Small intestine (tissue), 7 donors: ENCODE measurements around the gene SLC22A25. TPM values are rescaled to one million over a fixed set of nuclear protein-coding genes. Genes with fewer than 3 reads are reported as not detected.
"Not testable (repeated sequence)": the region's sequence is repeated elsewhere in the genome, so short reads cannot be mapped to it uniquely, and the experiment has no call there.

ENCODE experiments used
- DNase-seq, 2 donors: peaks; one replicate each; pipeline versions ENCODE4 v3.0.0 to v3.0.0-alpha.2; 2013
- FAIRE-seq: peaks from 2 replicates; lab custom pipeline; 2012; peaks lifted over from hg19 to GRCh38; lab: Jason Lieb, UNC
- H3K27ac ChIP-seq, 3 donors: one replicate each; pipeline ENCODE4 v1.5.1; 2013; ENCODE audit warnings: low read length in 2 of 3, mild to moderate bottlenecking in 2 of 3, control low read depth in 1 of 3, inconsistent platforms in 1 of 3, low read depth in 1 of 3, moderate library complexity in 1 of 3
- H3K27me3 ChIP-seq, 3 donors: one replicate each; pipeline ENCODE4 v1.6.1; 2013; ENCODE audit warnings: low read length in 3 of 3, inconsistent platforms in 1 of 3; ENCODE audit not compliant: control insufficient read depth in 3 of 3, insufficient read depth in 3 of 3
- H3K36me3 ChIP-seq, 3 donors: one replicate each; pipeline ENCODE4 v1.6.1; 2013; ENCODE audit warnings: low read length in 3 of 3, inconsistent platforms in 1 of 3, low read depth in 1 of 3, mild to moderate bottlenecking in 1 of 3, moderate library complexity in 1 of 3; ENCODE audit not compliant: control insufficient read depth in 3 of 3, insufficient read depth in 2 of 3
- H3K4me1 ChIP-seq, 3 donors: one replicate each; pipeline ENCODE4 v1.6.1; 2013; ENCODE audit warnings: low read length in 2 of 3, inconsistent platforms in 1 of 3, low read depth in 1 of 3, mild to moderate bottlenecking in 1 of 3, moderate library complexity in 1 of 3; ENCODE audit not compliant: control insufficient read depth in 3 of 3, insufficient read depth in 2 of 3
- H3K4me3 ChIP-seq, 3 donors: one replicate each; pipeline ENCODE4 v1.5.1; 2013; ENCODE audit warnings: low read length in 3 of 3, control low read depth in 1 of 3, inconsistent platforms in 1 of 3, low read depth in 1 of 3, mild to moderate bottlenecking in 1 of 3, moderate library complexity in 1 of 3
- H3K9me3 ChIP-seq, 2 donors: one replicate each; pipeline ENCODE4 v1.6.1; 2013; ENCODE audit warnings: low read depth in 1 of 2, low read length in 1 of 2; ENCODE audit not compliant: control insufficient read depth in 2 of 2, insufficient read depth in 1 of 2
- WGBS, 3 donors: extraction: QIAGEN DNeasy Blood & Tissue Kit; methylation state at CpG; one replicate each; pipeline ENCODE4 v1.1.7; 2013; 5-methylcytosine and 5-hydroxymethylcytosine counted together
- polyA plus RNA-seq, 4 donors: library from polyadenylated mRNA; stranded (reverse) in 3 of 4; unstranded in 1 of 4; fragments of 200-250 nt in 3 of 4; fragments of 120-200 nt in 1 of 4; gene quantifications; one replicate each; pipeline versions ENCODE4 v1.2.1 to v1.2.3, GENCODE V29; 2013
- donor health status: healthy with polysubstance abuse.
- donor health status: control.
- donor health status: control.
- donor health status: Bipolar disorder and iron deficiency.
- donor health status: healthy.

The SLC22A25 gene
- polyA plus RNA-seq, 4 donors = 0.01 TPM; not detected in 3

DNA sequence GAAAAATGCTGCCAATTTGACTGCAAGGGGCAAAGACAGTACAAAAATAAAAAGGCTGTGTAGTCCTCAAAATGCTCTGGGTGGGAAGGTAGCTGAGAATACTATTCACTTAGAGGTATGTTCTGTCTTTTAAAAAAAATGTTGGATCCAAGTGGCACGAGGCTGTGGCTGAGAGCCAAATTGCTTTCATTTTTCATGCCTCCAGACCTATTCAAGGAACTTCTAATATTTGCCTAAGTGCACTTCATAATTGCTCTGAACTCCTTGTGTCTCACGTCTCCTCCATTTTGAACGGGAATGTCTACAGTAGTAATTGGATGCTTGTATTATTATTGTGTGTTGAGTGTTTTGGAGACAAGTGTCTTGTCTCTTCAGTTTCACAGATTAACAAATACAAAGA is 19.1 kb upstream of the SLC22A25 start:
- H3K4me3 ChIP-seq = no peak overlapping the region
- no peaks in the 10 kb centered on the region for H3K4me1 ChIP-seq
- DNase-seq (no peak), FAIRE-seq (no peak)
- H3K27me3 ChIP-seq = peaks cover 0 to 3% (median 0%) of the 10 kb centered on the region in 3 donors
- H3K27ac ChIP-seq = no peak overlapping the region
- no peaks in the 10 kb centered on the region for H3K36me3 ChIP-seq
- WGBS, 3 donors = 25 to 33% (median 33%) methylated on average over 3 of the region's 3 CpGs
- H3K9me3 ChIP-seq = no peaks in the 10 kb centered on the region

DNA sequence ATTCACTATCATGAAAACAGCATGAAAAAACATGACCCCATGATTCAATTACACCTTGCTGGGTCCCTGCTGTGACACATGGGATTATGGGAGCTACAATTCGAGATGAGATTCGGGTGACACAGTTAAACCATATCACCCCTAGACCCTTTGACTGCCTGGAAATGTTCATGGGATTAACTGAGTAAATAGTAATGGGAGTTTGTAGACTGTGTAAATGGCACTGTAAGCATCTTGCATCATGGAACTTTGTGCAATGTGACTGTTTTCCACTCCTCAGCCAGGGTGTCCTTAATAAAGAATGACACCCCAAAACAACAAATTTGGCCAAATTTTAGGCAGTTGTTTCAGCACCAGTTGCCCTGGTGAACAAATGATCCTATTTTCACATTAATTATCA is 7.9 kb upstream of the SLC22A25 start:
- FAIRE-seq = no peak
- 84 to 90% (median 87%) methylated on average over 2 of the region's 2 CpGs for WGBS, 3 donors

DNA sequence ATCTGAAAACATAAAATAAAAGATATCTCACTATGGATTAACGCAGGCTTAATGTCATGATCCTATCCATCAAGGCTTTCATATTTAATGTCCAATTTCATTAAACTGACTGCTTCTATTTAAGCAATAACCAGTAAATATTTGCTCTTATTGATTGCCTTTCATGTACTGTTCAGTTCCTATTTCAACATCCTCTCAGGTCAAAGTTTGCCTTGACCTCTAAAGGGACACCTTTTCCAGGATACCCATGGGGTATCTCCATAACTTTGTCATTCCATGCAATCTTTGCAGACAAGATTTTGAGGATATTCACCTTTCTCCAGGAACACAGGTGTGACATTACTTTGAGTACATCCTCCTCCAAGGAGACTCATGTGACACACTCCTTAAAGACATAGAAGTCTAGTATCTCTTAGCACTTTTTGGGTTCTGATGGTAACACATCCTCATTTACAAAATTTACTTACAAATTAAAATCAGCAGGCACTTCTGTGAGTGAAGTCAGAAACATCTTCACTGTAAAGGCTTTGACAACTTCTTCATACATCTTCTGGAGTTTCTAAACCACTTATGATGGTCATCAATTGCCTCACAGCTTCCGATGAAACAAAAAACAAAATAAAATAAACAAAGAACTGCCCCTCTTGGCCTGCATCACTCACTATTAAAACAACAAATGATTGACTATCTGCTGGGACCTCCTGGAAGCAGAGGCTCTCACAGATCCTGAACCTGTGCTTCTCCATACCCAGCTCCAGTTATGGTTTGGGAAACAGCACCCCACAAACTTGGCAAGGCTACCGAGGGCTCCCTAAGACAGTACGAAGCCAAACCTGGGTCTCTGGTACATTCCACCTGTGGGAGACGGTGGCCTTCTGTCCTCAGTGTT is 7.0 kb upstream of the SLC22A25 start:
- 85 to 90% (median 86%) methylated on average over 5 of the region's 5 CpGs for WGBS, 3 donors
- H3K4me1 ChIP-seq = no peaks in the 10 kb centered on the region
- no peak for FAIRE-seq

More for the DNA sequence above, 7.9 kb upstream of the SLC22A25 start:
- no peak overlapping the region for H3K27ac ChIP-seq
- no peaks in the 10 kb centered on the region for H3K9me3 ChIP-seq
- no peaks in the 10 kb centered on the region for H3K4me1 ChIP-seq
- no peak for DNase-seq
- no peaks in the 10 kb centered on the region for H3K36me3 ChIP-seq
- no peak overlapping the region for H3K4me3 ChIP-seq
- peaks cover 0 to 6% (median 0%) of the 10 kb centered on the region in 3 donors for H3K27me3 ChIP-seq

DNA sequence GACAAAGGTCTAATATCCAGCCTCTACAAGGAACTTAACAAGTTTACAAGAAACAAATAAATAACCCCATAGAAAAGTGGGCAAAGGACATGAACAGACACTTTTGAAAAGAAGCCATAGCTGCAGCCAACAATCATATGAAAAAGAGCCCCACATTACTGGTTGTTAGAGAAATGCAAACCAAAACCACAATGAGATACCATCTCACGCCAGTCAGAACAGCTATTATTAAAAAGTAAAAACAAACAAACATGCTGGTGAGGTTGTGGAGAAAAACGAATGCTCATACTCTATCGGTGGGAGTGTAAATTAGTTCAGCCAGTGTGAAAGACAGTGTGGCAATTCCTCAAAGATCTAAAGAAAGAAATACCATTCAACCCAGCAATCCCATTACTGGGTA is 5.6 kb upstream of the SLC22A25 start:
- FAIRE-seq (no peak), DNase-seq (no peak)
- peaks cover 0 to 8% (median 0%) of the 10 kb centered on the region in 3 donors for H3K27me3 ChIP-seq
- no peaks in the 10 kb centered on the region for H3K36me3 ChIP-seq
- no peaks in the 10 kb centered on the region for H3K9me3 ChIP-seq
- no peak overlapping the region for H3K4me3 ChIP-seq
- WGBS, 3 donors = 68 to 76% (median 73%) methylated on average over 3 of the region's 3 CpGs
- no peak overlapping the region for H3K27ac ChIP-seq
- H3K4me1 ChIP-seq = no peaks in the 10 kb centered on the region

More for the DNA sequence above, 7.0 kb upstream of the SLC22A25 start:
- Histone ChIP-seq H3K4me3 (no peak overlapping the region), H3K9me3 (no peaks in the 10 kb centered on the region), H3K27me3 (peaks cover 0 to 6% (median 0%) of the 10 kb centered on the region in 3 donors), H3K27ac (no peak overlapping the region), H3K36me3 (no peaks in the 10 kb centered on the region)
- DNase-seq = no peak

- not testable (repeated sequence) for H3K4me1 ChIP-seq, H3K27ac ChIP-seq, FAIRE-seq, H3K36me3 ChIP-seq, H3K4me3 ChIP-seq, DNase-seq, H3K9me3 ChIP-seq
- WGBS, 3 donors = 51 to 55% (median 53%) methylated on average over 7 of the region's 7 CpGs
- peaks cover 0 to 11% (median 0%) of the 10 kb centered on the region in 3 donors for H3K27me3 ChIP-seq
Measured at GRCh38 chr11:63247237-63248002, 4.0 kb upstream of the SLC22A25 start.

- DNase-seq (no peak), FAIRE-seq (no peak)
- Histone ChIP-seq H3K27me3 (peaks cover 0 to 8% (median 0%) of the 10 kb centered on the region in 3 donors), H3K27ac (no peak overlapping the region), H3K36me3 (no peaks in the 10 kb centered on the region), H3K9me3 (no peaks in the 10 kb centered on the region), H3K4me3 (no peak overlapping the region), H3K4me1 (peaks cover 0 to 4% (median 0%) of the 10 kb centered on the region in 3 donors)
- 11 to 57% (median 24%) methylated on average over 1 of the region's 1 CpG for WGBS, 3 donors
Measured at GRCh38 chr11:63246045-63246444, 2.6 kb upstream of the SLC22A25 start.

- no peak overlapping the region for H3K4me3 ChIP-seq
- 62 to 85% (median 71%) methylated on average over 2 of the region's 2 CpGs for WGBS, 3 donors
- peaks cover 0 to 9% (median 0%) of the 10 kb centered on the region in 3 donors for H3K4me1 ChIP-seq
Measured at GRCh38 chr11:63244862-63245261, 1.5 kb upstream of the SLC22A25 start.

GRCh38 chr11:63242089-63242781 is 1.2 kb downstream of the SLC22A25 start:
- 52 to 64% (median 62%) methylated on average over 5 of the region's 5 CpGs for WGBS, 3 donors
- no peaks in the 10 kb centered on the region for H3K9me3 ChIP-seq
- FAIRE-seq (no peak), DNase-seq (no peak)
- no peaks in the 10 kb centered on the region for H3K36me3 ChIP-seq
- peaks cover 0 to 10% (median 0%) of the 10 kb centered on the region in 3 donors for H3K27me3 ChIP-seq
- H3K4me3 ChIP-seq = no peak overlapping the region
- H3K27ac ChIP-seq = no peak overlapping the region
- H3K4me1 ChIP-seq = peaks cover 0 to 16% (median 0%) of the 10 kb centered on the region in 3 donors

More at GRCh38 chr11:63244862-63245261, 1.5 kb upstream of the SLC22A25 start:
- no peak for DNase-seq
- Histone ChIP-seq H3K27ac (no peak overlapping the region), H3K36me3 (no peaks in the 10 kb centered on the region), H3K9me3 (no peaks in the 10 kb centered on the region), H3K27me3 (peaks cover 0 to 8% (median 0%) of the 10 kb centered on the region in 3 donors)
- no peak for FAIRE-seq
